ENCODE results near the gene DGAT2. TPM values are rescaled to one million over a fixed set of nuclear protein-coding genes. Genes with fewer than 3 reads are reported as not detected.

The DGAT2 gene
- polyA plus RNA-seq, 1 donor from 2014 or later: 2.7 TPM

GRCh38 chr11:75845324-75845723 lies 76.7 kb downstream of the DGAT2 start:
- peaks cover 4% of the 10 kb centered on the region for H3K79me2 ChIP-seq (replicated peaks; ENCODE audit: insufficient read depth, low read length)
- H3K27ac ChIP-seq (ENCODE audit: low read length): no peak overlapping the region
- H2AFZ ChIP-seq (ENCODE audit: low read depth, low read length): no peak overlapping the region
- H3K9ac ChIP-seq (ENCODE audit: low read length): no peak overlapping the region
- no peaks in the 10 kb centered on the region for H3K9me2 ChIP-seq (ENCODE audit: insufficient read depth, low read length)
- H3K4me3 ChIP-seq (ENCODE audit: low read length): no peak overlapping the region
- no peaks in the 10 kb centered on the region for H3K27me3 ChIP-seq (ENCODE audit: insufficient read depth, low read depth, low read length)
- no peak overlapping the region for H3K4me2 ChIP-seq (ENCODE audit: low read length)
- H3F3A ChIP-seq (ENCODE audit: insufficient read depth, low read length, poor library complexity, severe bottlenecking): no peaks in the 10 kb centered on the region
- TF ChIP-seq SMC3 (conservative IDR thresholded peaks at IDR 0.05; ENCODE audit: poor library complexity): no peak
- no peak for TF ChIP-seq POLR2AphosphoS5 (IDR thresholded peaks at IDR 0.05)
- TF ChIP-seq REST (IDR thresholded peaks at IDR 0.05; ENCODE audit: borderline replicate concordance): no peak
- TF ChIP-seq EP300 (conservative IDR thresholded peaks at IDR 0.05; ENCODE audit: poor library complexity, severe bottlenecking): no peak
- TF ChIP-seq CTCF (IDR thresholded peaks at IDR 0.05; ENCODE audit: poor library complexity, severe bottlenecking): no peak
- TF ChIP-seq MXI1 (conservative IDR thresholded peaks at IDR 0.05; ENCODE audit: poor library complexity, severe bottlenecking): no peak
- no peak for TF ChIP-seq TAF1 (IDR thresholded peaks at IDR 0.05; ENCODE audit: low read depth)
- TF ChIP-seq EZH2 (IDR thresholded peaks at IDR 0.05; ENCODE audit: borderline replicate concordance, insufficient read depth, low read length, poor library complexity, severe bottlenecking): no peak
- TF ChIP-seq RAD21 (conservative IDR thresholded peaks at IDR 0.05): no peak
- H3K36me3 ChIP-seq (ENCODE audit: insufficient read depth, low read length): no peaks in the 10 kb centered on the region
- H4K20me1 ChIP-seq (ENCODE audit: insufficient read depth): no peaks in the 10 kb centered on the region
- no peaks in the 10 kb centered on the region for H3K9me3 ChIP-seq (ENCODE audit: low read length)

GRCh38 chr11:75849894-75850293 lies 81.3 kb downstream of the DGAT2 start:
- Histone ChIP-seq H4K20me1 (ENCODE audit: insufficient read depth) (no peaks in the 10 kb centered on the region), H3K4me2 (ENCODE audit: low read length) (no peak overlapping the region), H3K9me2 (ENCODE audit: insufficient read depth, low read length) (no peaks in the 10 kb centered on the region), H3K4me3 (ENCODE audit: low read length) (no peak overlapping the region), H3K79me2 (replicated peaks; ENCODE audit: insufficient read depth, low read length) (peaks cover 4% of the 10 kb centered on the region), H3K36me3 (ENCODE audit: insufficient read depth, low read length) (no peaks in the 10 kb centered on the region), H3K27ac (ENCODE audit: low read length) (no peak overlapping the region), H3K9me3 (ENCODE audit: low read length) (no peaks in the 10 kb centered on the region), H3K9ac (ENCODE audit: low read length) (no peak overlapping the region), H3K27me3 (ENCODE audit: insufficient read depth, low read depth, low read length) (no peaks in the 10 kb centered on the region), H2AFZ (ENCODE audit: low read depth, low read length) (no peak overlapping the region), H3F3A (ENCODE audit: insufficient read depth, low read length, poor library complexity, severe bottlenecking) (no peaks in the 10 kb centered on the region)
- TF ChIP-seq SMC3 (conservative IDR thresholded peaks at IDR 0.05; ENCODE audit: poor library complexity) (no peak), RAD21 (conservative IDR thresholded peaks at IDR 0.05) (no peak), EP300 (conservative IDR thresholded peaks at IDR 0.05; ENCODE audit: poor library complexity, severe bottlenecking) (no peak), MXI1 (conservative IDR thresholded peaks at IDR 0.05; ENCODE audit: poor library complexity, severe bottlenecking) (no peak), REST (IDR thresholded peaks at IDR 0.05; ENCODE audit: borderline replicate concordance) (no peak), TAF1 (IDR thresholded peaks at IDR 0.05; ENCODE audit: low read depth) (no peak), POLR2AphosphoS5 (IDR thresholded peaks at IDR 0.05) (no peak), CTCF (IDR thresholded peaks at IDR 0.05; ENCODE audit: poor library complexity, severe bottlenecking) (no peak), EZH2 (IDR thresholded peaks at IDR 0.05; ENCODE audit: borderline replicate concordance, insufficient read depth, low read length, poor library complexity, severe bottlenecking) (no peak)

All from neural cell (in vitro differentiated cells).